CD14-positive monocyte (primary cell): ENCODE results near the gene GASK1A. TPM values are rescaled to one million over a fixed set of nuclear protein-coding genes. Genes with fewer than 3 reads are reported as not detected.

Source experiments
- DNase-seq, 3 donors: peaks; one replicate each; pipeline ENCODE4 v3.0.0-alpha.2; 2011 to 2022
- H2AFZ ChIP-seq: 2 replicates; pipeline ENCODE4 v1.6.0; 2012; ENCODE audit warnings: mild to moderate bottlenecking, low read depth, low read length, inconsistent platforms; ENCODE audit not compliant: insufficient read depth, poor library complexity, severe bottlenecking
- H3K27ac ChIP-seq, 2 donors: 1 replicate in 1 of 2; 2 replicates in 1 of 2; pipeline ENCODE4 v1.5.1; 2012 to 2013; ENCODE audit warnings: low read length in 2 of 2, control low read depth in 1 of 2, inconsistent platforms in 1 of 2, low read depth in 1 of 2, mild to moderate bottlenecking in 1 of 2
- H3K27me3 ChIP-seq, 2 donors: one replicate each; pipeline versions ENCODE4 v1.6.0 to v1.6.1; 2011 to 2013; ENCODE audit warnings: low read length in 2 of 2; ENCODE audit not compliant: control insufficient read depth in 2 of 2, insufficient read depth in 2 of 2
- H3K36me3 ChIP-seq, 2 donors: replicated peaks in 1 of 2; 1 replicate in 1 of 2; 2 replicates in 1 of 2; pipeline versions ENCODE4 v1.5.1 to v1.6.1; 2012 to 2013; ENCODE audit warnings: low read length in 2 of 2, control low read depth in 1 of 2, inconsistent platforms in 1 of 2, mild to moderate bottlenecking in 1 of 2; ENCODE audit not compliant: insufficient read depth in 2 of 2, control insufficient read depth in 1 of 2
- H3K4me1 ChIP-seq, 2 donors: 1 replicate in 1 of 2; 2 replicates in 1 of 2; pipeline versions ENCODE4 v1.5.1 to v1.6.1; 2012 to 2013; ENCODE audit warnings: low read length in 2 of 2, control low read depth in 1 of 2, inconsistent platforms in 1 of 2, mild to moderate bottlenecking in 1 of 2, moderate library complexity in 1 of 2; ENCODE audit not compliant: insufficient read depth in 2 of 2, control insufficient read depth in 1 of 2
- H3K4me2 ChIP-seq: replicated peaks from 2 replicates; pipeline ENCODE3; 2012; ENCODE audit warnings: low read length, moderate library complexity, mild to moderate bottlenecking; ENCODE audit not compliant: poor library complexity, severe bottlenecking; ENCODE audit errors: extremely low read depth
- H3K4me3 ChIP-seq, 3 experiments: fragments of 200-600 bp in 1 of 3; sonication (generic) in 1 of 3; replicated peaks in 1 of 3; 1 replicate in 2 of 3; 2 replicates in 1 of 3; pipeline ENCODE4 v1.5.1; 2011 to 2013; ENCODE audit warnings: low read length in 3 of 3, mild to moderate bottlenecking in 3 of 3, control low read depth in 2 of 3, low read depth in 2 of 3, inconsistent platforms in 1 of 3, moderate library complexity in 1 of 3
- H3K79me2 ChIP-seq: 2 replicates; pipeline ENCODE4 v1.6.0; 2012; ENCODE audit warnings: mild to moderate bottlenecking, control low read depth, inconsistent platforms, low read length, moderate library complexity; ENCODE audit not compliant: insufficient read depth
- H3K9ac ChIP-seq: 2 replicates; pipeline ENCODE4 v1.6.0; 2017; ENCODE audit warnings: low read length, mild to moderate bottlenecking; ENCODE audit not compliant: insufficient read depth, poor library complexity, severe bottlenecking
- H3K9me3 ChIP-seq, 2 donors: replicated peaks in 1 of 2; 1 replicate in 1 of 2; 2 replicates in 1 of 2; pipeline versions ENCODE4 v1.5.1 to v1.6.1; 2012 to 2013; ENCODE audit warnings: low read length in 2 of 2, control low read depth in 1 of 2; ENCODE audit not compliant: control insufficient read depth in 1 of 2, insufficient read depth in 1 of 2
- H4K20me1 ChIP-seq: 2 replicates; pipeline ENCODE4 v1.6.0; 2012; ENCODE audit warnings: mild to moderate bottlenecking, low read length, control low read depth, moderate library complexity; ENCODE audit not compliant: insufficient read depth
- H3K27ac Mint-ChIP-seq, 7 donors: one replicate each; pipeline ENCODE4 v1.8.0; 2020; ENCODE audit warnings: mild to moderate bottlenecking in 7 of 7, mixed read lengths in 7 of 7, moderate library complexity in 6 of 7, inconsistent platforms in 2 of 7
- H3K27me3 Mint-ChIP-seq, 3 donors: one replicate each; pipeline ENCODE4 v1.8.0; 2021 to 2022; ENCODE audit warnings: low read depth in 3 of 3, mild to moderate bottlenecking in 3 of 3, mixed read lengths in 3 of 3, moderate library complexity in 3 of 3, inconsistent platforms in 1 of 3
- H3K36me3 Mint-ChIP-seq, 2 donors: one replicate each; pipeline ENCODE4 v1.8.0; 2020; ENCODE audit warnings: mixed read lengths in 2 of 2, inconsistent platforms in 1 of 2, mild to moderate bottlenecking in 1 of 2
- H3K4me1 Mint-ChIP-seq: one replicate; pipeline ENCODE4 v1.8.0; 2020; ENCODE audit warnings: mild to moderate bottlenecking, mixed read lengths
- H3K4me3 Mint-ChIP-seq, 2 donors: one replicate each; pipeline ENCODE4 v1.8.0; 2020; ENCODE audit warnings: mild to moderate bottlenecking in 2 of 2, mixed read lengths in 2 of 2, moderate library complexity in 1 of 2
- H3K9me3 Mint-ChIP-seq, 7 donors: one replicate each; pipeline ENCODE4 v1.8.0; 2020 to 2022; ENCODE audit warnings: mixed read lengths in 7 of 7, mild to moderate bottlenecking in 6 of 7, moderate library complexity in 6 of 7, inconsistent platforms in 2 of 7
- WGBS: methylation state at CpG from one replicate; pipeline ENCODE4 v1.1.5; 2013; ENCODE audit warnings: missing lambda C conversion rate; ENCODE audit not compliant: insufficient coverage; 5-methylcytosine and 5-hydroxymethylcytosine counted together
- intact Hi-C, 2 donors: fragments of 100-400 bp; cut with micrococcal nuclease; formaldehyde crosslinking; loops; one replicate each; pipeline versions ENCODE4 v1.15.0 to v1.15.1; 2023
- polyA plus RNA-seq, 3 donors: library from polyadenylated mRNA; depleted of rRNA in 1 of 3; unstranded in 2 of 3; stranded (reverse) in 1 of 3; fragments of 300-500 nt in 2 of 3; fragments of >200 nt in 1 of 3; fragmentation: Illumina TruSeq in 2 of 3; gene quantifications; 1 replicate in 2 of 3; 2 replicates in 1 of 3; pipeline ENCODE4 v1.2.3, GENCODE V29; 2012 to 2021
- TF ChIP-seq, protein P1 (sequence below): fragments of 200-600 bp; IDR thresholded peaks from one replicate; pipeline ENCODE4 v1.8.0; 2022; ENCODE audit warnings: antibody characterized with exemption, mild to moderate bottlenecking

Gene GASK1A
- polyA plus RNA-seq, 3 donors, result 0.13 TPM; not detected in 2

DNA sequence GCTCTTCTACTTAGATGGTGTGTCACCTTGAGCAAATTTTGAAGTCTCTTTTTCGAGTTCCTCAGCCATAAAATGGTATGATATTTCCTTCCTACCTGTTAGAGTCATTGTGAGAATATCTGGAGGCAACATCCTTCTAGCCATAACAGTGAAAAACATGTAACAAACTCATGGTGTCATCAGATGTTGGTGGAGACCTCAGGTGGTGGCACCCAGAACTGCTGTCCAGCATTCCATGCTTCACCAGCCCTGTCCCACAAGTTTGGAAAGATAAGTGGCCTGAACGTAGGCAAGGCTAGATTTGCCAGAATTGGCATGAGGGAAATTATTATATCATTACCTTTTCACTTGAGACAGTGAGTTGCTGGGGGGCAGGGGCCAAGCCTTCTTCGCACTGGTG lies 30.4 kb downstream of the GASK1A start:
- H3K4me3 Mint-ChIP-seq, result no peak overlapping the region
- no peaks in the 10 kb centered on the region for H3K79me2 ChIP-seq
- H3K9me3 ChIP-seq, result peaks cover 31 to 33% of the 10 kb centered on the region in 2 donors
- DNase-seq, result no peak
- no peaks in the 10 kb centered on the region for H3K36me3 ChIP-seq
- no peaks in the 10 kb centered on the region for H3K36me3 Mint-ChIP-seq
- no peak overlapping the region for H3K27ac Mint-ChIP-seq
- no peak overlapping the region for H3K27ac ChIP-seq
- no peaks in the 10 kb centered on the region for H4K20me1 ChIP-seq
- TF ChIP-seq, protein P1, sequence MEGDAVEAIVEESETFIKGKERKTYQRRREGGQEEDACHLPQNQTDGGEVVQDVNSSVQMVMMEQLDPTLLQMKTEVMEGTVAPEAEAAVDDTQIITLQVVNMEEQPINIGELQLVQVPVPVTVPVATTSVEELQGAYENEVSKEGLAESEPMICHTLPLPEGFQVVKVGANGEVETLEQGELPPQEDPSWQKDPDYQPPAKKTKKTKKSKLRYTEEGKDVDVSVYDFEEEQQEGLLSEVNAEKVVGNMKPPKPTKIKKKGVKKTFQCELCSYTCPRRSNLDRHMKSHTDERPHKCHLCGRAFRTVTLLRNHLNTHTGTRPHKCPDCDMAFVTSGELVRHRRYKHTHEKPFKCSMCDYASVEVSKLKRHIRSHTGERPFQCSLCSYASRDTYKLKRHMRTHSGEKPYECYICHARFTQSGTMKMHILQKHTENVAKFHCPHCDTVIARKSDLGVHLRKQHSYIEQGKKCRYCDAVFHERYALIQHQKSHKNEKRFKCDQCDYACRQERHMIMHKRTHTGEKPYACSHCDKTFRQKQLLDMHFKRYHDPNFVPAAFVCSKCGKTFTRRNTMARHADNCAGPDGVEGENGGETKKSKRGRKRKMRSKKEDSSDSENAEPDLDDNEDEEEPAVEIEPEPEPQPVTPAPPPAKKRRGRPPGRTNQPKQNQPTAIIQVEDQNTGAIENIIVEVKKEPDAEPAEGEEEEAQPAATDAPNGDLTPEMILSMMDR, result no peak
- no CpG with 5 or more reads among the region's 3 CpGs for WGBS
- H3K9ac ChIP-seq, result no peak overlapping the region
- peaks cover 0 to 2% (median 1%) of the 10 kb centered on the region in 3 donors for H3K27me3 Mint-ChIP-seq
- H3K9me3 Mint-ChIP-seq, result peaks cover 0 to 4% (median 0%) of the 10 kb centered on the region in 7 donors
- H3K4me1 Mint-ChIP-seq, result peaks cover 3% of the 10 kb centered on the region
- intact Hi-C loops, result no loop called here
- H3K4me3 ChIP-seq, result no peak overlapping the region
- H3K27me3 ChIP-seq, result no peaks in the 10 kb centered on the region
- no peak overlapping the region for H3K4me2 ChIP-seq
- H3K4me1 ChIP-seq, result no peaks in the 10 kb centered on the region
- no peak overlapping the region for H2AFZ ChIP-seq

DNA sequence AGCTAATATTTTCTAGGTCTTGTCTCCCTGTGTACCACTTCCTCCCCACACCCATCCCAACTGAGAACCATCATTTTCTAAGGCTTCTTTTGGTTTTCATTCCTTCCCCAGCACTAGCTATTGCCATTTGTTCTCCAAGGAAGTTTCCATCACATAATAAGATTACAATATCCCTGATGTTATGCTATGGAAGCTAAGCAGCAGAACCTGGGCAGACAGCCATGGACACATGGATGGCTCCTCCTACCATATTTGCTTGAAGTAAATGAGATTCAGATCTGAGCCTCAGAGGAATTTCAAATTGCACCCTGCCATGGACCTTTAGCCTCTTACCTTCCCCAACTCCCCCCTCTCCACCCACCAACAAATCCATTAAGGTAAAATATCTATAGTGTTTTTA lies 31.5 kb downstream of the GASK1A start:
- H3K36me3 Mint-ChIP-seq, result no peaks in the 10 kb centered on the region
- Histone ChIP-seq H4K20me1 (no peaks in the 10 kb centered on the region), H3K4me1 (no peaks in the 10 kb centered on the region), H2AFZ (no peak overlapping the region), H3K79me2 (no peaks in the 10 kb centered on the region), H3K4me2 (no peak overlapping the region), H3K36me3 (no peaks in the 10 kb centered on the region), H3K27me3 (no peaks in the 10 kb centered on the region), H3K9ac (no peak overlapping the region), H3K27ac (no peak overlapping the region), H3K9me3 (peaks cover 42 to 44% of the 10 kb centered on the region in 2 donors), H3K4me3 (no peak overlapping the region)
- H3K4me3 Mint-ChIP-seq, result no peak overlapping the region
- DNase-seq, result no peak
- TF ChIP-seq, protein P1, result no peak
- H3K27me3 Mint-ChIP-seq, result peaks cover 0 to 2% (median 1%) of the 10 kb centered on the region in 3 donors
- H3K27ac Mint-ChIP-seq, result no peak overlapping the region
- H3K4me1 Mint-ChIP-seq, result peaks cover 3% of the 10 kb centered on the region
- H3K9me3 Mint-ChIP-seq, result peaks cover 0 to 4% (median 0%) of the 10 kb centered on the region in 7 donors
- intact Hi-C loops, result no loop called here
